ENCODE results near the gene HIVEP2.

DNA sequence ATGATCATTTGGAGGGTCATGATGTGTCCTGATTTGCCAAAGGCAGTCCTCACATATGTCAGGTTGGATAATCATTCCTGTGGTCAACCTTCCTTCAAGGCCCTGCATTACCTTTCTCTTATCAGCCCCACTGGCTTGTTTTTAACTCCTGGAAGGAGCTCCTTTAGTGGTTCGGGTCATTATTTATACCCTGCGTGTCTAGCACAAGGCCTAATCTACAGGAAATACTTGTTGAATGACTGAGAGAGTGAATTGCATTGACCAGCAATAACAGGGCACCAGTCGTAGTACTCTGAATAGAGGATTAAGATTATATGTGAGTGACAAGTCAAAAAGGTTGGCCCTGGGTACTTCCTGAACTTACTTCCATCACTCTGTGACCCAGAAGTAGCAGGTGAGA is 4.5 kb downstream of the HIVEP2 start:
- TF ChIP-seq, protein P1, sequence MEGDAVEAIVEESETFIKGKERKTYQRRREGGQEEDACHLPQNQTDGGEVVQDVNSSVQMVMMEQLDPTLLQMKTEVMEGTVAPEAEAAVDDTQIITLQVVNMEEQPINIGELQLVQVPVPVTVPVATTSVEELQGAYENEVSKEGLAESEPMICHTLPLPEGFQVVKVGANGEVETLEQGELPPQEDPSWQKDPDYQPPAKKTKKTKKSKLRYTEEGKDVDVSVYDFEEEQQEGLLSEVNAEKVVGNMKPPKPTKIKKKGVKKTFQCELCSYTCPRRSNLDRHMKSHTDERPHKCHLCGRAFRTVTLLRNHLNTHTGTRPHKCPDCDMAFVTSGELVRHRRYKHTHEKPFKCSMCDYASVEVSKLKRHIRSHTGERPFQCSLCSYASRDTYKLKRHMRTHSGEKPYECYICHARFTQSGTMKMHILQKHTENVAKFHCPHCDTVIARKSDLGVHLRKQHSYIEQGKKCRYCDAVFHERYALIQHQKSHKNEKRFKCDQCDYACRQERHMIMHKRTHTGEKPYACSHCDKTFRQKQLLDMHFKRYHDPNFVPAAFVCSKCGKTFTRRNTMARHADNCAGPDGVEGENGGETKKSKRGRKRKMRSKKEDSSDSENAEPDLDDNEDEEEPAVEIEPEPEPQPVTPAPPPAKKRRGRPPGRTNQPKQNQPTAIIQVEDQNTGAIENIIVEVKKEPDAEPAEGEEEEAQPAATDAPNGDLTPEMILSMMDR (conservative IDR thresholded peaks at IDR 0.05; ENCODE audit: low read depth, low read length), result no peak
- no peak for TF ChIP-seq EZH2 (IDR thresholded peaks at IDR 0.05; ENCODE audit: borderline replicate concordance, low read depth, low read length, poor library complexity, severe bottlenecking)

All from A673 (cell line).